Measurements from ENCODE around the gene ACE.
"Not testable (repeated sequence)": the region's sequence is repeated elsewhere in the genome, so short reads cannot be mapped to it uniquely, and the experiment has no call there.

The ACE gene

DNA sequence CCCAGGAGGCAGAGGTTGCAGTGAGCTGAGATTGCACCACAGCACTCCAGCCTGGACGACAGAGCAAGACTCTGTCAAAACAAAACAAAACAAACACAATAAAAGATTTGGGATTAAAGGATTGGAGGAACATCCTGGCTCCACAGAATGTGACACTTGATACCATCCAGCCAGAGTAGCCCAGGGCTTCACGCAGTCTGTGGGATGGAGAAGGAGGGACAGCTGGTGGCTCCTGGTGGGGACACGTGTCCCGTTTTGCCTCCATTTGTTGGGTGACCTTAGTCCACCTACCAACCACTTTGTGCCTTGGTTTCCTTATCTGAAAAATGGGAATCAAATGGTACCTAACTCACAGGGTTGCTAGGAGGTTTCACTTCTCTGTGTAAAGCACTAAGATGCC is 18.4 kb upstream of the ACE start:
- no peak overlapping the region for H3K4me3 ChIP-seq (ENCODE audit: low read depth, low read length)
- TF ChIP-seq, protein P1, sequence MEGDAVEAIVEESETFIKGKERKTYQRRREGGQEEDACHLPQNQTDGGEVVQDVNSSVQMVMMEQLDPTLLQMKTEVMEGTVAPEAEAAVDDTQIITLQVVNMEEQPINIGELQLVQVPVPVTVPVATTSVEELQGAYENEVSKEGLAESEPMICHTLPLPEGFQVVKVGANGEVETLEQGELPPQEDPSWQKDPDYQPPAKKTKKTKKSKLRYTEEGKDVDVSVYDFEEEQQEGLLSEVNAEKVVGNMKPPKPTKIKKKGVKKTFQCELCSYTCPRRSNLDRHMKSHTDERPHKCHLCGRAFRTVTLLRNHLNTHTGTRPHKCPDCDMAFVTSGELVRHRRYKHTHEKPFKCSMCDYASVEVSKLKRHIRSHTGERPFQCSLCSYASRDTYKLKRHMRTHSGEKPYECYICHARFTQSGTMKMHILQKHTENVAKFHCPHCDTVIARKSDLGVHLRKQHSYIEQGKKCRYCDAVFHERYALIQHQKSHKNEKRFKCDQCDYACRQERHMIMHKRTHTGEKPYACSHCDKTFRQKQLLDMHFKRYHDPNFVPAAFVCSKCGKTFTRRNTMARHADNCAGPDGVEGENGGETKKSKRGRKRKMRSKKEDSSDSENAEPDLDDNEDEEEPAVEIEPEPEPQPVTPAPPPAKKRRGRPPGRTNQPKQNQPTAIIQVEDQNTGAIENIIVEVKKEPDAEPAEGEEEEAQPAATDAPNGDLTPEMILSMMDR (IDR thresholded peaks at IDR 0.05; ENCODE audit: insufficient read depth, low read depth, low read length, missing control alignments), result no peak
- DNase-seq (ENCODE audit: low read depth), result no peak

DNA sequence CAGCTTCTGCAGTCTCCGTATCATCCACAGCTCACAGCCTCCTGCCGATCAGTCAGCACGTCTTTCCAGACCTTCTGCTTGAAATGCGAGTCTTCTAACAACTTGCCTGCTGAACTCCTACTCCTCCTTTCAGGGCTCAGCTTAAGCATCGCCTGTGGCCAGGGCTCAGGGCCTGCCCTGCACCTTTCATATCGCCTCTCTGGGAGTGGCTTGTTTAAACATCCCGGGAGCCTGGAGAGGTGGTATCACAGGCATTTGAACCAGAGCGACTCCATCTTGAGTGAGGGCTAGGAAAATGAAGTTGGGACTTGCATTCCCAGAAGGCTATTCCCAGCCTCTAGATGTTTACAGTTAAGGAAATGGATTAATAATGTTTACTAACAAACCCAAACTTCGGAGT is 16.8 kb upstream of the ACE start:
- TF ChIP-seq, protein P1 (IDR thresholded peaks at IDR 0.05; ENCODE audit: insufficient read depth, low read depth, low read length, missing control alignments), result no peak
- no peak overlapping the region for H3K4me3 ChIP-seq (ENCODE audit: low read depth, low read length)
- no peak for DNase-seq (ENCODE audit: low read depth)

DNA sequence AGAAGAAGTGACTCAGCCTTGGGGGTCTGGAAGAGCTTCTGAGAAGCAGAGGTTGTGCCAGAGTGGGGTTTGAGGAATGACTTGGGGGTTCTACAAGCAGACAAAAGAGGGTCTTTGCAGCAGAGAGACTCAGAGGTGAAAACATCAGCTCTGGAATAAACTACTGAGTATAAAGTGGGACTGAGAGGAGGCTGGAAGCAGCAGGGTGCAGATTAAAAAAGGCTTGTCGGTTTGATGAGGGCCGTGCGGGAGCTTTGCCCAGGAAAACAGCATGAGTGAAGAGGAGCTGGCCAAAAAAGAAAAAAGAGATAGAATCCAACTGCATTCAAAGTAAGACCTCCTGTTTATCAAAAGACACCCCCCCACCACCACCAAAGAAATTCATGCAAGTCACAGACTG is 13.1 kb upstream of the ACE start:
- no peak for DNase-seq (ENCODE audit: low read depth)
- no peak overlapping the region for H3K4me3 ChIP-seq (ENCODE audit: low read depth, low read length)
- TF ChIP-seq, protein P1 (IDR thresholded peaks at IDR 0.05; ENCODE audit: insufficient read depth, low read depth, low read length, missing control alignments), result no peak

DNA sequence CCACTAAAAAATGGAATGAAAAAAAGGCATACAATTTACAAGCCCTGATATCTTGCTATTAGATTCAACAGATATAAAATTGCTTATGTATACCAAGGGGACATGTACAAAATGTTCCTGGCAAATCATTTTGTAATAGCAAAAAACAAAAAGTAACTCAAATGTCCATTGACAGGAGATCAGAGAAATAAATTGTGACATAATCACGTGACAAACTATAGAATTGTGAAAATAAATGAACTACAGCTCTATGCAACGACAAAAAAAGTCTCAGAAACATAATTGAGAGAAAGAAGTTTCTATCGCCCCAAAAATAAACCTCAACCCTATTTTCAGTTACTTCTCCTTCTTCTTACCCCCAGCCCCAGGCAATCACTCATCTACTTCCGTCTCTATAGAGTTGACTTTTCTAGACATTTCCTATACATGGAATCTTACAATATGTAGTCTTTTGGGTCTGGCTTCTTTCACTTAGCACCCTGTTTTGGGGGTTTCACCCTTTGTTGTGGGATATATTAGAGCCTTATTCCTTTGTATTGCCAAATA is 12.1 kb upstream of the ACE start:
- no peak overlapping the region for H3K4me3 ChIP-seq (ENCODE audit: low read depth, low read length)
- TF ChIP-seq, protein P1 (IDR thresholded peaks at IDR 0.05; ENCODE audit: insufficient read depth, low read depth, low read length, missing control alignments), result no peak
- no peak for DNase-seq (ENCODE audit: low read depth)

DNA sequence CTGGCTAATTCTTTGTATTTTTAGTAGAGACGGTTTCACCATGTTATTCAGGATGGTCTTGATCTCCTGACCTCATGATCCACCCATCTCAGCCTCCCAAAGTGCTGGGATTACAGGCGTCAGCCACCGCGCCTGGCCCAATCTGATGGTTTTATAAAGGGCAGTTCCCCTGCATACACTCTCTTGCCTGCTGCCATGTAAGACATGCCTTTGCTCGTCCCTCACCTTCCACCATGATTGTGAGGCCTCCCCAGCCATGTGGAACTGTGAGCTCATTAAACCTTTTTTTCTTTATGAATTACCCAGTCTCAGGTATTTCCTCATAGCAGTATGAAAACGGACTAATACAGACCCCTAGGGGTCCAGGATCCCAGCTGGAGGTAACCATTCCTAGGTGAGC is 8.8 kb upstream of the ACE start:
- H3K4me3 ChIP-seq (ENCODE audit: low read depth, low read length); DNase-seq (ENCODE audit: low read depth): not testable (repeated sequence)

DNA sequence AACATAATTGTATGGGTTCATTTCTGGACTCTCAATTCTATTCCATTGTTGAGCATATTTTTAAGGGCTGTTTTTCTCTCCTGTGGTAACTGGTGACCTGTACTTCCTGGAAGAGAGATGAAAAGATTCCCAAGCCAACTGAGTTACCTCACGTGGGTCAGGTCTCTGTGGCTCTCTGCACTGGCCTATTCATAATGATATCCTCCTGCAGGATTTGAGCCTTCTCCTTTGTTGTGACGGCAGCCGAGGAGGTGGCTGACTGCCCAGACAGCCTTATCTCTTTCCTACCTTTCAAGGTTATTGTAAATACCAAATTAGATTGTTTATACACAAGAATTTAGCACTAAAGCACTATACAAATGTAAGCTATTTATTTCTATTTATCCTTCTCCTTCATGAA is 2.7 kb upstream of the ACE start:
- no peak overlapping the region for H3K4me3 ChIP-seq (ENCODE audit: low read depth, low read length)
- TF ChIP-seq, protein P1 (IDR thresholded peaks at IDR 0.05; ENCODE audit: insufficient read depth, low read depth, low read length, missing control alignments), result no peak
- DNase-seq (ENCODE audit: low read depth), result no peak

DNA sequence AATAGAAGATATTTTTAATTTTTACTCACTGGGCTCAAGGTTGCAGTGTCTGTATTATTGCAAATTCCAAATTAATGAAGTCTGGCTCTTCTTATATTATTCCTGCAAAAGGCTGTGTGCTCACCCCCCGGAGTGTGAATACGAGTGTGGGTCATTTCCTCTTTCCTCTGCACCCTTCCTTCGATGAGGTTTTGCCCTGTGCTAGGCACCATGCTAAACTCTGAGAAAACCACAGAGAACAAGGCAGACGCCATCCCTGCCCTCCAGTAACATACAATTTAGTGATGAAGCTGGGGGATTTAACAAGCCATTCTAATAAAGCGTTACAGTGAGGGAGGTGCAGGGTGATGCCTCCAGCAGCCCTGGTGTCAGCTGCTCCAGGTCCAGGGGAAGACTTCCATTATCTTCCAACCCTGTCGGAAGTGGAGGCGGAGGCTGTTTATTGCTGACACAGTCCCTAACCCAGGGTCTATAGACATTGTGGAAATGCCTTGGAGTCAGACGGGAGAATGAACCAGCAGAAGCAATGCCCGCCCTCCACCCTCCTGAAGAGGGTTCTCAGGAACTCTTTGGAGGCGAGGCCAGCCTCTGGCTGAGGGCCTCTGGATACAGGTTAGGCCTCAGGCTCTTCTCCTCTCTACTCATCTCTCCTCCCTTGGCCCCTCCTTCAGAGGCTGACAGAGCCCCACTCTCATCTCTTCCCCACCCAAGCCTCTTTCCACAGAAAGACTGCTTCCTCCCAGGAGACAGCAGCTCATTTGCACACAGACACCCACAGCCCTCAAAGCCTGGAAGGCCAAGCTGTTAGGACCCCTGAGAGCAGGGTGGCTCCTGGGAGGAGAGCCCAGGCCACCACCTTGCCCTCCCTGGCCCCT is 2.0 kb upstream of the ACE start:
- TF ChIP-seq, protein P1 (IDR thresholded peaks at IDR 0.05; ENCODE audit: insufficient read depth, low read depth, low read length, missing control alignments), result no peak
- DNase-seq (ENCODE audit: low read depth), result no peak
- H3K4me3 ChIP-seq (ENCODE audit: low read depth, low read length), result no peak overlapping the region

All from GM12865 (cell line).